Measurements from ENCODE around the gene CMSS1.

CMSS1 gene

DNA sequence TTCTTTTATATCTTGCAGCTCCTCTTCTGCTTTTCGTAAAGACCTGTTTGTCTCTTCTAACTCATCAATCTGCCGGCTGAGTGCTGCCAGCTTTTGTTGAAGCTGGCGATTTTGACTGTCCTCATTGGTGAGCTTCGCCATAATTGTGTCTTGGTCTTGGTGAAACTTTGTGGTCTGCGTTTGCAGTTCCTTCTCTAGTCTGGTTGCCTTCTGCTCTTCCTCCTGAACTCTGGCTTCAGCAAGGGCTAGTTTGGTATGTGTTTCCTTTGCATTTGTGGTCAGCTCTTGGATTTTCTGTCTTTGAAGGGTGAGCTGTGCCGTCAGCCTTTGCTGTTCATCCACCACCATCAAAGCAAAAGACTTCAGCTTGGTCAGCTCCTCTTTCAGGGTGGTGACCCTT is 32.9 kb downstream of the CMSS1 start:
- TF ChIP-seq, protein P1, sequence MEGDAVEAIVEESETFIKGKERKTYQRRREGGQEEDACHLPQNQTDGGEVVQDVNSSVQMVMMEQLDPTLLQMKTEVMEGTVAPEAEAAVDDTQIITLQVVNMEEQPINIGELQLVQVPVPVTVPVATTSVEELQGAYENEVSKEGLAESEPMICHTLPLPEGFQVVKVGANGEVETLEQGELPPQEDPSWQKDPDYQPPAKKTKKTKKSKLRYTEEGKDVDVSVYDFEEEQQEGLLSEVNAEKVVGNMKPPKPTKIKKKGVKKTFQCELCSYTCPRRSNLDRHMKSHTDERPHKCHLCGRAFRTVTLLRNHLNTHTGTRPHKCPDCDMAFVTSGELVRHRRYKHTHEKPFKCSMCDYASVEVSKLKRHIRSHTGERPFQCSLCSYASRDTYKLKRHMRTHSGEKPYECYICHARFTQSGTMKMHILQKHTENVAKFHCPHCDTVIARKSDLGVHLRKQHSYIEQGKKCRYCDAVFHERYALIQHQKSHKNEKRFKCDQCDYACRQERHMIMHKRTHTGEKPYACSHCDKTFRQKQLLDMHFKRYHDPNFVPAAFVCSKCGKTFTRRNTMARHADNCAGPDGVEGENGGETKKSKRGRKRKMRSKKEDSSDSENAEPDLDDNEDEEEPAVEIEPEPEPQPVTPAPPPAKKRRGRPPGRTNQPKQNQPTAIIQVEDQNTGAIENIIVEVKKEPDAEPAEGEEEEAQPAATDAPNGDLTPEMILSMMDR (IDR thresholded peaks at IDR 0.05; ENCODE audit: low read depth, low read length, missing control alignments) = no peak
- DNase-seq (ENCODE audit: low read depth) = no peak
- no peak overlapping the region for H3K4me3 ChIP-seq (ENCODE audit: low read depth, low read length)

DNA sequence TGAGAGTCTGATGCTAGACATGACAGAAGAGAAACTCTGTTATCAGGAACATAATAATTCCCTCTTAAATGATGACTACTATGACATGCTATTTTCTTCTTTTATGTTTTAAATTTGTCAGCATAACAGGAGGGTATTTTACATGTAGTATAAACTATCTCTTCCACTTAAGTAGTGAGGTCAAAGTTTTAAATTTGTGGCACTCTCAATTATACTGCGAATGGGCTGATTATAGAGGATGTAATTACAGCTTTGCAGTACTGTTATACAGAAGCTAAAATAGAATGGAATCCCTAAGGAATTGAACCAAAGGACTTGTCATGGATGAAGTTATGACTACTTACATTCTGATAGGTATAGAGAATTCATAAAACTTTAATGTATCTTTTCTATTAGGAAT is 34.3 kb downstream of the CMSS1 start:
- TF ChIP-seq, protein P1 (IDR thresholded peaks at IDR 0.05; ENCODE audit: low read depth, low read length, missing control alignments) = no peak
- DNase-seq (ENCODE audit: low read depth) = no peak

DNA sequence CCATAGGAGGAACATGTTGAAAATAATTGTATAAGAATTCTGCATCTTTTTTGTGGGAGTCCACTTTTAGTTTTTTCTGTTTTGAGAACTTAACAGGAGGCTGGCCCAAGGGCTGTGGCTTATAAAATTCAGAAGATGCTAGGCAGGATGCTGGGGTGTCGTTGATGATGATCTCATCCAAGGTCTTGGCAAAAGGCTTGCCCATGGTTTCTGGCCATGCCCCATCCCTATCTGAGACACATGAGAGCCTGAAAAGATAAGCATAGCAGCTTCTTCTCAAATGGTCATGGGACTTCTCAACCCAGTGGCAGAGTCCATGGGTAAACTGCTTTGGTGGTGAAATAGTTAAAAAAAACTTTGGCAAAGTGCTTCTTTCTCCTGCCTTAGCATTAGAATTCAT is 35.2 kb downstream of the CMSS1 start:
- TF ChIP-seq, protein P1 (IDR thresholded peaks at IDR 0.05; ENCODE audit: low read depth, low read length, missing control alignments) = no peak
- H3K4me3 ChIP-seq (ENCODE audit: low read depth, low read length) = no peak overlapping the region
- DNase-seq (ENCODE audit: low read depth) = no peak

More for the DNA sequence above, 34.3 kb downstream of the CMSS1 start:
- no peak overlapping the region for H3K4me3 ChIP-seq (ENCODE audit: low read depth, low read length)

DNA sequence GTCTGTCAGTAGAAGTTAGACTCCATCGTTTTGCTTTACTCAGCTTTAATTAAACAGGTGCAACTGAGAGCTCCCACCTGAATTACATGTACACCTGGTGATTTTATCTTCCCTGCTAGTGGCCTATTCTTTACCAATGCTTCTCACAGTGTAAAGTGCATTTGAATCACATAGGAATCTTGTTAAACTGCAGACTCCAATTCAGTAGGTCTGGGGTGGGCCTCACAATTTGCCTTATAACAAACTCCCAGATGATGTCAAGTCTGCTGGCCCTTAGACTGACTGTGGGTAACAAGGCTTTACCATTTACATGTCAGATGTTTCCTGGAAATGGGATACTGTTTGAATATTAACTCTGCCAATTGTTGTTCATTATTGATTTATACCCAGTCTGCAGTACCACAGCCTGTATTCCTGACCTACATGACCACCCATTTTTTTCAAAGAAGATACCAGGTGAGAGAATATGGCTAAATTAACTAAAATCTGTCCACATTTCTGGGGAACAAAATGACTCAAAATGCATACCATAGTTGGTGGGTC is 37.2 kb downstream of the CMSS1 start:
- DNase-seq (ENCODE audit: low read depth) = no peak
- TF ChIP-seq, protein P1 (IDR thresholded peaks at IDR 0.05; ENCODE audit: low read depth, low read length, missing control alignments) = no peak

DNA sequence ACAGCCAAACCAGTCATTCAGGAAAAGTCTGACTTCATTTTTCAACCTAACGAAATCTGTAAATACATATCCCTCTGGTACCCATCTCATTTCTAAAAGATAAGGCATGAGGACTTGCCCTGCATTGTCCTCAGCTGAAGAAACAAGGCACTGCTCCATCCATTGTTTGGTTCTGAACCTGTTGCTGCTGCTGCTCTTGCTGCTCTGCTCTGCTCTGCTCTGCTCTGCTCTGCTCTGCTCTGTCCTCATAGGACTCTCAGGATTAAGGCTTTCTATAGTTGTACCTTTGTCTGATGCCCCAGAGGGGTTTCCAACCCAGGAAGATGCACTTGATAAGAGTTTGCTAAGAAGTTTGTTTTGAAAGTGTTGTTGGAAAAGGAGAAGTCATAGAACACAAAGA is 38.2 kb downstream of the CMSS1 start:
- DNase-seq (ENCODE audit: low read depth) = no peak
- TF ChIP-seq, protein P1 (IDR thresholded peaks at IDR 0.05; ENCODE audit: low read depth, low read length, missing control alignments) = no peak
- no peak overlapping the region for H3K4me3 ChIP-seq (ENCODE audit: low read depth, low read length)

More for the DNA sequence above, 37.2 kb downstream of the CMSS1 start:
- H3K4me3 ChIP-seq (ENCODE audit: low read depth, low read length) = no peak overlapping the region

DNA sequence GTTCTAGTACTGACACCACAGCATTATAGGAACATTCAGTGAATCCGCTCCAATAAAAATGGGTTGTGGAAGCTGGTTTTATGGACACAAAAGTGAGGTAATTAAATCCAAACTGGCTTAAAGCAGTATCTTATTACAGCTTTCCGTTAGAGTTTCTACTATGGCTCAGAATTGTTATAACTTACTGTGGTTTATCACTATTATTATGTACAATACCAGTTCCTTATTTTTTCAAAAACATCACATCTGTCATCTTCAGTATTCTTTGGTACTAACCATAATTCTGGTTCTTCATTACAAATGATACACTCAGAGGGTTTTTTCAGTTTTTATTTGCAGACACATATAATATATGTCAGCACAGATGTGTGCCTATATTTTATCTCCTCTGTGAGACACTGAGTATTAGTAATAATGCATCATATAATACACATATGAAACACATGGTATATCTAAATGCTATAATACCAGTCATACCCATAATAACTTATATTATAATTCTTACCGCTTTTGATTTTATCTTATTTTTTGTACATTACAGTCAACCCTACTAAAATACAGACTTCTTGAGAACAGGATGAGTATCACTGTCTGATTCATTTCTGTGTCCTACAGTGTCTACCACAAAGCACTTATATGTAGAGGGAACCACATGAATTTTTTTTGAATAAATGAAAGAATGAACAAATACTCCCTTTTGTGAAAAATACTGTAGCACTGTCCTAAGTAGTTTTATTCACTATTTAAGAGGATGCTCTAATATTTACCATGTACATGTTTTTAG is 39.0 kb downstream of the CMSS1 start:
- no peak for DNase-seq (ENCODE audit: low read depth)

More for the DNA sequence above, 39.0 kb downstream of the CMSS1 start:
- H3K4me3 ChIP-seq (ENCODE audit: low read depth, low read length) = no peak overlapping the region
- TF ChIP-seq, protein P1 (IDR thresholded peaks at IDR 0.05; ENCODE audit: low read depth, low read length, missing control alignments) = no peak
